ENCODE results near the gene GSTK1. TPM values are rescaled to one million over a fixed set of nuclear protein-coding genes. Genes with fewer than 3 reads are reported as not detected.

Gene GSTK1
- total and polyA plus RNA-seq, 4 donors: 98.9 to 253 (median 187) TPM

GRCh38 chr7:143284591-143285469, 21.6 kb downstream of the GSTK1 start, which contains the start of gene TMEM139:
Gene TMEM139 (plus strand): TSS chr7:143284958. CDS start chr7:143285958, 1,000 bp downstream.
- Histone ChIP-seq H3K4me1 (ENCODE audit: control insufficient read depth in 4 of 4, insufficient read depth in 4 of 4, low read length in 3 of 4) (peaks cover 6 to 42% (median 26%) of the 10 kb centered on the region in 4 donors), H3K36me3 (ENCODE audit: control insufficient read depth in 4 of 4, insufficient read depth in 3 of 4, low read depth in 1 of 4, low read length in 3 of 4) (no peaks in the 10 kb centered on the region), H3K4me3 (ENCODE audit: low read depth in 1 of 3, low read length in 3 of 3) (peak within 1 kb of the TSS; percentile 4 to 67 (median 26)), H3K9me3 (ENCODE audit: control insufficient read depth in 4 of 4, low read length in 3 of 4) (no peaks in the 10 kb centered on the region), H3K9ac (ENCODE audit: low read depth in 1 of 2, low read length in 2 of 2) (no peak within 1 kb of the TSS), H3K27me3 (ENCODE audit: control insufficient read depth in 4 of 4, insufficient read depth in 4 of 4, low read length in 3 of 4) (no peaks in the 10 kb centered on the region), H3K27ac (ENCODE audit: low read depth in 1 of 2, low read length in 2 of 2) (peak within 1 kb of the TSS; percentile 37 to 59)
- 37% methylated on average over 19 of the region's 19 CpGs for WGBS
- DNase-seq (ENCODE audit: low spot score): no peak
- TF ChIP-seq TAF1 (conservative IDR thresholded peaks at IDR 0.05): no peak
- peak; percentile 44 for TF ChIP-seq ZBTB33 (IDR thresholded peaks at IDR 0.05)
- peak; percentile 31 to 61 for TF ChIP-seq RAD21 (IDR thresholded peaks at IDR 0.05)
- TF ChIP-seq HNF4G (IDR thresholded peaks at IDR 0.05): peak; percentile 99
- TF ChIP-seq MAX (IDR thresholded peaks at IDR 0.05): peak; percentile 72
- peak; percentile 28 to 48 for TF ChIP-seq EGR1 (IDR thresholded peaks at IDR 0.05; ENCODE audit: low read depth in 2 of 2)
- TF ChIP-seq YY1 (IDR thresholded peaks at IDR 0.05): peak; percentile 48
- no peak for TF ChIP-seq JUND (IDR thresholded peaks at IDR 0.05)
- no peak for TF ChIP-seq ATF3 (IDR thresholded peaks at IDR 0.05)
- TF ChIP-seq SP1 (IDR thresholded peaks at IDR 0.05): peak; percentile 99
- no peak for TF ChIP-seq CTCF (IDR thresholded peaks at IDR 0.05; ENCODE audit: low read depth, low read length, missing input control)
- TF ChIP-seq FOXA2 (IDR thresholded peaks at IDR 0.05): peak; percentile 54
- TF ChIP-seq GABPA (IDR thresholded peaks at IDR 0.05 in 1 of 2, conservative IDR thresholded peaks at IDR 0.05 in 1 of 2): no peak
- TF ChIP-seq HNF4A (conservative IDR thresholded peaks at IDR 0.05): peak; percentile 99
- peak; percentile 45 for TF ChIP-seq REST (IDR thresholded peaks at IDR 0.05)
- no peak for TF ChIP-seq FOXA1 (IDR thresholded peaks at IDR 0.05)
- TF ChIP-seq NR2F2 (IDR thresholded peaks at IDR 0.05): peak; percentile 90
- peak; percentile 90 to 95 for TF ChIP-seq RXRA (IDR thresholded peaks at IDR 0.05)
